ENCODE results near the gene POFUT1. TPM values are rescaled to one million over a fixed set of nuclear protein-coding genes. Genes with fewer than 3 reads are reported as not detected.

POFUT1 gene
- total and polyA plus RNA-seq, 2 of the 8 experiments (the other 6 are each of a cell fraction or from before 2014, with no cell fraction given), result 19.4 to 24.4 TPM

DNA sequence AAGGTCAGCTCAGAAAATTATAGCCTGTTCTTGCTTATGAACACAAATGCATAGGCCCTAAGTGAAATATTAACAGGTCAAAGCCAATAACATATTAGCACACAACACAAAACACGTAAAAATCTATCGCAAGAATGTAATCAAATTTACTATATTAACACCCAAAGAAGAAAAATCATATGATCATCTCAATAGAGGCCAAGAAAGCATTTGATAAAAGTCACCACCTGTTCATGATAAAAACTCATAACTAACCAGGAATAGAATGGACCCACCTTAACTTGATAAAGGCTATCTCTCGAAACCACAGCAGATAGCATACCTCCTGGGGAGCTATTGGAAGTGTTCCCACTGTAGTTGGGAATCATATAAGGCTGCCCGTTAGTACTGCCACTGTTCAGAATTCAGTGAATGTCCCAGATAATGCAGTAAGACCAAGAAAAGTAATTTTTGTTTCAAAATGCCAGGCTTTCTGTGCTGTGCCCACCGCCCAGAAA is 21.6 kb downstream of the POFUT1 start:
- Histone ChIP-seq H4K5ac (ENCODE audit: insufficient read length, low read depth, low read length) (no peak overlapping the region), H2BK12ac (ENCODE audit: low read depth, low read length) (no peak overlapping the region), H3K4me2 (ENCODE audit: insufficient read depth in 1 of 2, low read depth in 2 of 2, low read length in 2 of 2) (no peak overlapping the region), H3K18ac (ENCODE audit: extremely low read depth, low read length) (no peak overlapping the region), H3K23me2 (ENCODE audit: low read depth, low read length) (no peaks in the 10 kb centered on the region), H3K79me1 (ENCODE audit: low read depth, low read length) (no peaks in the 10 kb centered on the region; the same call in 1 of the 2 replicates), H3K27me3 (replicated peaks in 1 of 4; ENCODE audit: control insufficient read depth in 3 of 4, extremely low read depth in 1 of 4, insufficient read depth in 3 of 4, low read length in 3 of 4) (no peaks in the 10 kb centered on the region), H4K8ac (ENCODE audit: extremely low read depth, insufficient read depth, low read length) (no peak overlapping the region), H3K9ac (replicated peaks in 1 of 4; ENCODE audit: extremely low read depth in 1 of 4, low read depth in 3 of 4, low read length in 3 of 4) (no peak overlapping the region), H2AK5ac (ENCODE audit: low read depth, low read length) (no peak overlapping the region), H2BK120ac (replicated peaks; ENCODE audit: low read depth, low read length) (no peak overlapping the region), H3K79me2 (ENCODE audit: control insufficient read depth in 1 of 2, insufficient read depth in 2 of 2, low read length in 2 of 2) (no peaks in the 10 kb centered on the region), H3K4ac (replicated peaks; ENCODE audit: insufficient read length, low read depth, low read length) (no peak overlapping the region), H3K4me1 (replicated peaks in 1 of 4; ENCODE audit: control insufficient read depth in 3 of 4, insufficient read depth in 4 of 4, low read length in 3 of 4) (no peaks in the 10 kb centered on the region), H2BK20ac (ENCODE audit: low read length) (no peak overlapping the region), H2BK15ac (ENCODE audit: low read length) (no peak overlapping the region), H4K91ac (replicated peaks; ENCODE audit: insufficient read length, low read length) (no peak overlapping the region), H4K20me1 (replicated peaks in 1 of 2; ENCODE audit: control insufficient read depth in 1 of 2, insufficient read depth in 2 of 2, low read length in 2 of 2) (peaks cover 0 to 3% of the 10 kb centered on the region in 2 experiments), H3K4me3 (ENCODE audit: extremely low read depth in 1 of 4, insufficient read depth in 2 of 4, low read depth in 3 of 4, low read length in 4 of 4) (no peak overlapping the region), H3K56ac (replicated peaks; ENCODE audit: insufficient read length, low read depth, low read length) (no peak overlapping the region), H3K9me3 (ENCODE audit: insufficient read depth in 2 of 2, low read depth in 1 of 2, low read length in 1 of 2) (no peaks in the 10 kb centered on the region), H3K14ac (ENCODE audit: insufficient read length) (no peak overlapping the region), H3K36me3 (ENCODE audit: control insufficient read depth in 2 of 4, insufficient read depth in 4 of 4, low read length in 3 of 4) (peaks cover 21 to 42% (median 34%) of the 10 kb centered on the region in 4 experiments; a peak in 6 of 8 replicates), H3K23ac (ENCODE audit: insufficient read length) (no peak overlapping the region), H2AFZ (ENCODE audit: low read length) (no peak overlapping the region), H3K27ac (ENCODE audit: low read depth, low read length) (no peak overlapping the region), H2BK5ac (ENCODE audit: low read depth, low read length) (no peak overlapping the region)
- FAIRE-seq (no peak), DNase-seq (ENCODE audit: low read depth in 1 of 2, low spot score in 2 of 2) (no peak)
- POLR2A ChIA-PET (ENCODE audit: partially characterized antibody), result interaction anchor here (2.3 kb wide), 1 partner anchor 11 kb away, joined by 13 read pairs; no protein-coding TSS in a partner anchor
- WGBS, 2 experiments (ENCODE audit: extremely low coverage in 1 of 2, insufficient coverage in 1 of 2, insufficient read length in 1 of 2, insufficient replicate concordance in 2 of 2, low coverage in 1 of 2, low lambda C conversion rate in 2 of 2, missing lambda C conversion rate in 1 of 2), result 85% methylated on average over 5 of the region's 5 CpGs; no CpG with 5 or more reads in 1 of the 2 experiments
- CTCF ChIA-PET (ENCODE audit: partially characterized antibody), result interaction anchor here (1.0 kb wide), 1 partner anchor 36 kb away, joined by 3 read pairs; no protein-coding TSS in a partner anchor
- TF ChIP-seq GABPA (IDR thresholded peaks at IDR 0.05; ENCODE audit: borderline replicate concordance, insufficient read depth, low read length), result no peak
- TF ChIP-seq POLR2AphosphoS5 (IDR thresholded peaks at IDR 0.05; ENCODE audit: low read depth, low read length), result no peak
- TF ChIP-seq SRF (IDR thresholded peaks at IDR 0.05; ENCODE audit: low read depth, low read length), result no peak
- no peak for TF ChIP-seq SP4 (IDR thresholded peaks at IDR 0.05; ENCODE audit: low read length)
- TF ChIP-seq TAF1 (IDR thresholded peaks at IDR 0.05; ENCODE audit: low read depth, low read length), result no peak
- no peak for TF ChIP-seq TEAD4 (IDR thresholded peaks at IDR 0.05; ENCODE audit: low read depth, low read length)
- no peak for TF ChIP-seq SP2 (IDR thresholded peaks at IDR 0.05; ENCODE audit: low read length)
- no peak for TF ChIP-seq CBX5 (IDR thresholded peaks at IDR 0.05; ENCODE audit: low read depth, low read length)
- no peak for TF ChIP-seq ZNF274 (IDR thresholded peaks at IDR 0.05; ENCODE audit: borderline replicate concordance, extremely low read depth, low read length)
- no peak for TF ChIP-seq RBBP5 (IDR thresholded peaks at IDR 0.05; ENCODE audit: borderline replicate concordance, low read depth, low read length)
- no peak for TF ChIP-seq BACH1 (IDR thresholded peaks at IDR 0.05; ENCODE audit: low read length)
- no peak for TF ChIP-seq NRF1 (IDR thresholded peaks at IDR 0.05; ENCODE audit: low read depth, low read length)
- no peak for TF ChIP-seq ASH2L (IDR thresholded peaks at IDR 0.05; ENCODE audit: low read length)
- TF ChIP-seq CEBPB (IDR thresholded peaks at IDR 0.05; ENCODE audit: low read depth, low read length), result no peak
- no peak for TF ChIP-seq SIX5 (IDR thresholded peaks at IDR 0.05; ENCODE audit: low read depth, low read length)
